Fibroblast of the conjunctiva (primary cell): ENCODE data around the gene CEP104.
A peak's percentile ranks its signal among the peaks of the same experiment; 100 is the strongest.

Experiments used
- DNase-seq: peaks from one replicate; pipeline ENCODE4 v3.0.0-alpha.2; 2010; ENCODE audit warnings: low read depth

The CEP104 gene

DNA sequence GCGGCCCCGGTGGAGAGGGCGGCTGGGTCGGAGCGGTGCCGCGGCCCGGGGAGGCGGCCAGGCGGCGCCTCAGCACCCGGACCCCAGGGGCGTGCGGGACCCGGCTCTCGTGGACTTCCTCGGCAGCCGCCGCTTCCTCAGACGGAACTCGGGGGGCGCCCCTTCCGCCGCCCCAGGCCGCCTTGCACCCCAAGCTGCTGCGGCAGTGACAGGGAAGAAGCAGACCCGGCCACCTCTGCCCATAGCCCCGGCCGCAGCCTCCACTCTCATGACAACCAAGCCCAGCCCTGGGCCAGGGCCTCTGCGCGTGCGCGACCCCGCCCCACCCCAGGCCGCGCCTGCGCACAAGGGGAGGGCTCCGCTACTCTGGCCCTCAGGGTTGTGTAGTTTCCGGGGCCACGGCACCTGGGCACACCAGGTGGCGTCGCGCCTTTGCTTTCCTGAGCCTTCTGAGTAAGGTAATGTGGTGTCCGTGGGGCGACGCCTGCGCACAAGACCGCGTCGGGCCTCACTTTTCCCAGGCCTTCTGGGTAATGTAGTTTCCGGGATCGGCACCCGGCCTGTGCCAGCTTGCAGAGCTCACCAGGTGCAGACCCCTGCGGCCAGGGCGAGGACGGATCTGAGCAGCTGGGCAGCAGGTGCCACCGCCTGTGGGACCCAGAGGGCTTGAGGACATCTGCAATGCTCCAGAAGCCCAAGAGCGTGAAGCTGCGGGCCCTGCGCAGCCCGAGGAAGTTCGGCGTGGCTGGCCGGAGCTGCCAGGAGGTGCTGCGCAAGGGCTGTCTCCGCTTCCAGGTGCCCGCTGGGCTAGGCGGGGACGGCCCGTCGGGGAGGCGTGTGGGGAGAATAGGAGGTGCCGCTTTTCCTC lies at the start of gene CEP104, which contains the start of gene DFFB:
Gene CEP104 (minus strand): TSS at position 289 of the 868 bp plus-strand sequence. CDS start 4,804 bp downstream, outside the sequence.
Gene DFFB (plus strand): TSS at position 554 of the 868 bp plus-strand sequence. CDS start 128 bp downstream, at position 682.
- DNase-seq = peak; percentile 47

- DNase-seq = no peak
These were observed 49.6 kb upstream of the CEP104 start for GRCh38 chr1:3906672-3907020.

DNA sequence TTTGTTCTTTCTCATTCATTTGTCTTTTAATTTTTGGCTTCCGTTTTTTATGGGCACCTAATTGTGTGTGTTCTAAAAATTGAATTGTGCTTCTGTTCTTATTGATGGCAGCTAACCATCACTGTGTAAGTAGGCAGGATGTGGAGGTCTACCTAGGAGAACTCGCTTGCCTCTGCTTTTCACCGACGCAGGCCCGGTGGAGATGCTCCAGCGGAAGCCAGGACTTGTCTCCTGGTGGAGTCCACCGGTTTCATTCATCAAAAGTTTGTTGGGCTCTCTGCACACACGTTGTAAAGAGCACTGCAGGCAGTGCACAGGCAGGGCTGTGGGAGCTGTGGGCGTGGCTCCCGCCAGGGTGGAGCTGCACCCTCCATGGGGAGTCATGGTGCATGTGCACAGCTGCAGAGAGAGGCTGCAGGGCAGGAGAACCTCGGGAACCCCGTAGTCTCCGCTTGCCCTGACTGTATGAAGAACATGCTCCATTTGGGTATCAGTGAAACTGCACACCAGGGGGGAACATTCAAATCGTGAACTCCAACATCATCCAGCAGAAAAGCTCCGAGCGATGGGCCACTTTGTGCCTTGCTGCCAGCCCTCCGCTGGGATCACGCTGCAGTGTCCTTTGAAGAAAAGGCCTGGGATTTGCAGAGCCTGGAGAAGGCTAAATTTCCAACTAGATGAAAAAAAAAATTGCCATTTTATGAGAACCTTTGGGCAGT lies 49.1 kb upstream of the CEP104 start:
- no peak for DNase-seq

DNA sequence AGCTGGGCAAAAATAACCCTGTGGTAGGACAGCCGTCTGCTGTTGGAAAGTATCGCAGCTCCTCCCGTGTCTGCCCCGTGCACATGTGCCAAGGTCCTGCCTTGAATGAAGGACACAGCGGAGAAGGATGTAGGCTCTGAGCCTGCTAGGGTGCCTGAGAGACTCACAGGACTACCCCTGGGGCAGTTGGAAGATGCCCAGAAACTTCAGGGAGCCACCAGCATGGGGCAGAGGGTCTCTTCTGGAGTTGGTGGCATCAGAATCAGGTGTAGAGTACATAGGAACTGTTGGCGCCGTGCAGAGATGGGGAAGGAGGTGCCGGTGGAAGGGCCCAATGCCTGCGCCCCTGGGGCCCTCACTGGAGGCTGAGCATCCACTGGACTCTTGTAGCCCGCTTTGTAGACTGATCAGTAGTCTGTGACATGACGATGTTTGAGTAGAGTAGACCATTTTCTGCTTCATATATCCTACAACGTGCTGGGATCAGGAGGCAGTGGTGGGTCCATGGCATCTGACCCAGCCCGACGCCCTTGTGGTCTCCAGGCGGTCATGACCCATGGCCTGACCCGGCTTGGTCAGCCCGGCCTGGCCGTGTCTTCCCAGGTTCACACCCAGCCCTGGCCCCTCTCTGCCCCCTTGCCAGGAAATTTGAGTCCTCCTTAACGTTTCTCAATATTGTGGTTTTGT lies 48.4 kb upstream of the CEP104 start:
- DNase-seq = no peak

DNA sequence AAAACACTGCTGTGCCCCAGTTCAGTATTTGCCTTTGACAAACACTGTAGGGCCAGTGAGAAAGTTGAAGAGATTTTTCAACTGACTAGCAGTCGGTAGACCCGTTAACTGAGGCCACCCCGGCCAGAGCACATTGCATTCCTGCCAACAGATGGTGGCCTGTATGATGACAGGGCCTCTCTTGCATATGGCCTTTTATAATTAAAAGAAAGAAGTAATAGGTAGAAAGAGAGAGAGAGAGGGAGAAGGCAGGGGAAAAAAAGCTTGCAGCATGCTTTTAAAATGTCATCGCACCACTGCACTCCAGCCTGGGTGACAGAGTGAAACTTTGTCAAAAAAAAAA lies 47.8 kb upstream of the CEP104 start:
- DNase-seq = no peak

GRCh38 chr1:3904006-3904842 lies 47.2 kb upstream of the CEP104 start:
- no peak for DNase-seq

- DNase-seq = no peak
These were observed 46.4 kb upstream of the CEP104 start for GRCh38 chr1:3903141-3904005.

DNA sequence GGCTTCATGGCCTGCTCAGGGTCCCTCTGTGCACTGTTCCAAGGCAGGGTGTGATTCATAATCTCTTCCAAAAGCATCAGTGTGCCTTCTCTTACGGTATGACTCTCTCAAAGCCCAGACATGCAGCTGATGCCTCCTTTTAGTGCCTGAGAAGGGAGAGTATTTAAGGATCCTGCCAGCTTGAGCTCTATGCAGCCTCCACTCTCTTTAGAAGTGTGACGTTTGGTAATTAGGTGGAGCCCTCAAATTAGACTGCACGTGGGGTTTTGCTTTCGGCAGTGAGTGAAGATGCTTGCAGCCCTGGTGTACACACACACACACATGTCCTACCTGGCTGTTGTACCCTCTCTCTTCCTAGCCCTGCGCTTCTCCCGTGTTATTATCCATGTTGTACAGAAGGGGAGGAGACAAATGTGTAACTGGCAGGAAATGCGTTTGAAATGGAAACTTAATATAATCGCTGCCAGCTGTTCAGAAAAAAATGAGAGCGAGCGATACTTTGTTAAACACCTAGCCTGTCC lies 45.6 kb upstream of the CEP104 start:
- no peak for DNase-seq

- DNase-seq = no peak
These were observed 45.1 kb upstream of the CEP104 start for GRCh38 chr1:3902111-3902511.

DNA sequence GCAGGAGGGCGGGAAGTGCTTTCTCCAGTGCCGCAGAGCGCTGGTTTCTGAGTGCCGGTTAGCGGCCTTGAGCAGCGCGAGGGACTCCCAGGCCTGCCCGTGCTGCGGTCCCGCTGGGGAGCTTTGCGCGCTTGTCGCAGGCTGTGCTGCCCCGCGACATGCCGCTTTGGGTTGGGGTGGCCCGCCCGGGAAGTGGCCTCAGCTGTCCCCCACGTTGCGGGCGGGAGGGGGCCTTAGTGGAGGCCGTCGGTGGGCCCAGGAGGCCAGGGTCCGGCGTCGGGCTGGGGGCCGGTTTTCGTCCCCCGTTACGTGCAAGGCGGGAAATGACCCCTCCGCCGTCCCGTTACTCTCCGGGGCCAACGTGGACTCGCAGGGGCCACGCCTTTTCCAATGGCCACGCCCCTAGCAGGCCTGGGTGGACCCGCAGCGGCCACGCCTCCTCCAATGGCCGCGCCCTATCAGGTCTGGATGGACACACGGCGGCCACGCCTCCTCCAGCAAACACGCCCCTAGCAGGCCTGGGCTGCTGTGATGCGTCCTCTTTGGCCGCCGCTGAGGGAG lies 44.0 kb upstream of the CEP104 start:
- DNase-seq = peak; percentile 94

DNA sequence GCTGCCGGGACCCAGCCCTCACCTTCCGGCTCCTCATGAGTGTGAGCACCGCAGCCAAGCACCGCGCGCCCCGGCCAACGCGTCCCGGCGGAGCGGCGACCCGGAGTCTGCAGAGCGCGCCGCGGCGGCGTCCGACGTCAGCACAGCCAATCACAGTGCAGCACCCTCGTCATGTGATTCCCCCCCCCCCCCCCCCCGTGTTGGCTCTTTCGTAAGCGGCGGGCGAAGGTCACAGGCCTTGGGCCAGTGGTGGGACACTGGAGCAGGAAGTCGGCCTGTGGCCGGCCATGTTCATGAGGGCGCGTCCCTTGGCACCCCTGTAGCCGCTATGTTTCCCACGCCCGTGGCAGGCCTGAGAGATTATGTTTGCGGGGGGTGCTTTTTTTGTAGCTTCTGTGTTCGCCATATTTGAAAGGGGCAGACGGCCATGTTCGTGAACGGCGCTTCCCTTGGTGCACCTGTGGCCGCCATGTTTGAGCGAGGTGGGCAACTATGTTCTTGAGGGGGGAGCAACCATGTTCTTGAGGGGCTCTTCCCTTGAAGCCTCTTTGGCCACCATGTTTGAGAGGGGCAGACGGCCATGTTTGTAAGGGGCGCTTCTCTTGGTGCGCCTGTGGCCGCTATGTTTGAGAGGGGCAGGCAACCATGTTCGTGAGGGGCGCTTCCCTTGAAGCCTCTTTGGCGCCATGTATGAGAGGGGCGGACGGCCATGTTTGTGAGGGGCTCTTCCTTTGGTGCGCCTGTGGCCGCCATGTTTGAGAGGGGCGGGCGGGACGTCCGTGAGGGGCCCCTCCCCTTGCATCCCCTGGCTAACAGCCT lies 43.3 kb upstream of the CEP104 start, which contains the start of gene C1orf174:
Gene C1orf174 (minus strand): TSS at position 123 of the 819 bp plus-strand sequence. CDS start 86 bp downstream, at position 37.
- peak; percentile 99 for DNase-seq

DNA sequence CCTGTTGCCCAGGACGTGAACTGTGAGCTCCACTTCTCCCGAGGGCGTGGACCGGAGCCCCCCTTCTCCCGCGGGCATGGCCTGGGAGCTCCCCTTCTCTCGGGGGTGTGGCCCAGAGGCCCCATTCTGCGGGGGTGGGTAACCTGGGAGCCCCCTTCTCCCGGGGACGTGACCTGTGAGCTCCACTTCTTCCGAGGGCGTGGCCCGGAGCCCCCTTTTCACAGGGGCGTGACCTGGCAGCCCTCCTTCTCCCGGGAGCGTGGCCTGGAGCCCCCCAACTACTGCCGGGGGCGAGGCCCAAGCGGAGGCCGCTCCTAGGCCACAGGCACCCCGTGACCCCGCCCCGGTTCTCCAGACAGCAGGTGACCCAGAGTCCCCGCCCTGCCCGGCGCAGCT lies 42.7 kb upstream of the CEP104 start:
- no peak for DNase-seq

GRCh38 chr1:3898994-3899753 lies 42.2 kb upstream of the CEP104 start:
- DNase-seq = no peak

GRCh38 chr1:3898475-3898735 lies 41.4 kb upstream of the CEP104 start:
- DNase-seq = no peak

DNA sequence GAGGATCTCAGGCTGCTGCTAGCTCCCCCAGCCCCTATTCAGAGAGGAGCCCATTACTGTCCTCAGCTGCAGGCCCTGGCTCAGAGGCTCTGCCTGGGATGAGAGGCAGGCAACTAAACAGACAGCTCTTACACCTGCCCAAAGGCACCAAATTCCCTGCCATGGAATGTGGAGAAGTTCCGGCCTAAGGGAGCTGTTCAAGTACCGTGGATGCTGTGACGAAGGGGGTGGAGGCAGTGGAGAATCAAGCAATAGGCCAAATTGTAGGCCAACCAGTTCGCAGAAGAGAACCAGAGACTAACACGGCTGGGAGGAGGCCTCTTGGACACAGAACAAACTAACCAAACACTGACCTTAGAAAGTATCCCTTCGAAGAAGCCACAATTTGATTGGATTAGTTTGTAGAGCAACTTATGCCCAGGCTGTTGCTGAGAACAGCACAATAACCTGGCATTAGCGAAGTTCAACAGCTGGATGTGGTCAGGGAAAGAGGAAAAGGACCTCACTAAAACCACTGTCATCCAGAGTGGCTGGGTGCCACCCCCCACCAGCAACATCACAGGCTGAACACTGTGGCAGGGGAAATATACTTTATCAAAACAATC lies 39.5 kb upstream of the CEP104 start:
- DNase-seq = no peak

- no peak for DNase-seq
These were observed 38.9 kb upstream of the CEP104 start for GRCh38 chr1:3895951-3896325.

DNA sequence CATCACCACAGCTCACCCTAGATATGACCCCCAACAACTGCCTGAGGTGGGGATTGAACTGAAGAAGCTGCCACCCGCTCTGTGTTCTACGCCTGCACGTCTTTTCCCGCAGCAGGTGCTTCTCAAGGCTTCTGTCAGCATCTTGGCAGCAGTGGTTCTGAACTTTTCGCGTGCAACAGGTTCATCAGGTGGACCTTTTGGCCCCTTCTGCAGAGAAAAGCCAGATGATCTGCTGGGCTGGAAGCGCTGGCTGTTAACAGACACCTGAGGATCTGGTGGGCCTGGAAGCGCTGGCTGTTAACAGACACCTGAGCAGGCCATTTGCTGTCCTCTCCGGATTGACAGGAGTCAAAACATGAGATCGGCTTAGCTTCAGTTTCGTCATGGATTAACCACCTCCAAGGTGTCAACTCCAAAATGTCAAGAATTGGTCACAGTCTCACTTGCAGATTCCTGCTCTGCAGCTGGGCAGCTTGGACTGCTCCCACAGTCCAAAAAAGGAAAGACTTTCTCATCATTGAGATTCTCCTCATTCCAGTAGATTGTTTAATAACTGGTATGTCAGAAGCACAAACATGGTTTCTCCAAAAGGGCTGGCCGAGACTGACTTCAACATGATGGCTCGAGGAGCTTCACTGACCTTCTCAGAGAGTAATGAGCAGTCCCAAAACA lies 38.4 kb upstream of the CEP104 start:
- no peak for DNase-seq
